ENCODE results near the gene C12orf42.

DNA sequence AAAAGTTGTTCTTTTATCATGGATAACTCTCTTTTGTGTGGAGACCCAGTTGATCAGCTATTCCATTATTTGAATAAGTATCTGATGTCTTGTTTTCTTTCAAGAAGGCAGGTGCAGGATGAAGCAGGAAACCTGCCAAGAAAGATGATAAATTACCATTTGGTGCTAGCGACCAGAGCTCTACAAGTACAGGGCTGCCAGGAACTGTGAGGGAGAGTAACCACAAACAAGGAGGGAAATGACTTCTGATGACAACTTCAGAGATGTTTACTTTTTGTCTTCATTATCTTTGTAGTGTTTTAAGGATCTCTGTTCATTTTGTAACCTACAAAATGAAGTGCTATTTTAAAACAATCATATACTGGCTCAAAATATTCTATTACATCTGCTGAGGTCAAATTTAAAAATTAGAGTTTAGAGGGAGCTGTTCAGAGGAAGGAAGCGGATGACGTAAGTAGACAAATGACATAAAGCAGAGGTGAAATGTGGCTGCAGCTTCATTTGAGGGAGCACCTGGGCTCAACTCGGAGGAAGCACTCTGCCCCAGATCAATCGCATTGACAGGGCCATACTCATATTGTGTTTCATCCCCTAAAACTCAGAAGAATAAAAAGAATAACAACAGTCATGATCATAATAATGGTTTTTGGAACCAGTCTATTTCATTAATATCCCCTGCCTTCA is 226.8 kb downstream of the C12orf42 start:
- TF ChIP-seq, protein P1, sequence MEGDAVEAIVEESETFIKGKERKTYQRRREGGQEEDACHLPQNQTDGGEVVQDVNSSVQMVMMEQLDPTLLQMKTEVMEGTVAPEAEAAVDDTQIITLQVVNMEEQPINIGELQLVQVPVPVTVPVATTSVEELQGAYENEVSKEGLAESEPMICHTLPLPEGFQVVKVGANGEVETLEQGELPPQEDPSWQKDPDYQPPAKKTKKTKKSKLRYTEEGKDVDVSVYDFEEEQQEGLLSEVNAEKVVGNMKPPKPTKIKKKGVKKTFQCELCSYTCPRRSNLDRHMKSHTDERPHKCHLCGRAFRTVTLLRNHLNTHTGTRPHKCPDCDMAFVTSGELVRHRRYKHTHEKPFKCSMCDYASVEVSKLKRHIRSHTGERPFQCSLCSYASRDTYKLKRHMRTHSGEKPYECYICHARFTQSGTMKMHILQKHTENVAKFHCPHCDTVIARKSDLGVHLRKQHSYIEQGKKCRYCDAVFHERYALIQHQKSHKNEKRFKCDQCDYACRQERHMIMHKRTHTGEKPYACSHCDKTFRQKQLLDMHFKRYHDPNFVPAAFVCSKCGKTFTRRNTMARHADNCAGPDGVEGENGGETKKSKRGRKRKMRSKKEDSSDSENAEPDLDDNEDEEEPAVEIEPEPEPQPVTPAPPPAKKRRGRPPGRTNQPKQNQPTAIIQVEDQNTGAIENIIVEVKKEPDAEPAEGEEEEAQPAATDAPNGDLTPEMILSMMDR (IDR thresholded peaks at IDR 0.05) = no peak
- TF ChIP-seq POLR2AphosphoS5 (IDR thresholded peaks at IDR 0.05) (no peak), POLR2A (IDR thresholded peaks at IDR 0.05) (no peak)

Measured in prostate gland (tissue), 2 donors.